ENCODE measurements around the gene AMIGO1.

The AMIGO1 gene

GRCh38 chr1:109466452-109467300 lies 42.9 kb downstream of the AMIGO1 start, which contains the start of gene SYPL2:
Gene SYPL2, plus strand, starts transcription at chr1:109466546. Its CDS starts 298 bp downstream, at chr1:109466844.
- H3K9me3 ChIP-seq (ENCODE audit: control insufficient read depth, insufficient read depth, low read length): no peaks in the 10 kb centered on the region
- no peak within 1 kb of the TSS for H3K4me3 ChIP-seq (ENCODE audit: low read length)
- H3K27ac ChIP-seq (ENCODE audit: low read depth, low read length): no peak within 1 kb of the TSS
- H3K4me1 ChIP-seq (ENCODE audit: control insufficient read depth, low read length): no peaks in the 10 kb centered on the region
- H3K36me3 ChIP-seq (ENCODE audit: control insufficient read depth, low read length): no peaks in the 10 kb centered on the region
- H3K9me2 ChIP-seq (replicated peaks; ENCODE audit: control insufficient read depth, low read length): no peaks in the 10 kb centered on the region
- TF ChIP-seq CTCF (IDR thresholded peaks at IDR 0.05; ENCODE audit: low read depth, low read length, poor library complexity, severe bottlenecking) (no peak), EZH2phosphoT487 (IDR thresholded peaks at IDR 0.05; ENCODE audit: borderline replicate concordance, low read length) (no peak)
- H3K27me3 ChIP-seq (ENCODE audit: control insufficient read depth, low read length): peaks cover 31% of the 10 kb centered on the region
- no peaks in the 10 kb centered on the region for H3F3A ChIP-seq (ENCODE audit: control insufficient read depth, insufficient read depth)
- no peaks in the 10 kb centered on the region for H4K20me1 ChIP-seq (ENCODE audit: control insufficient read depth, insufficient read depth, low read depth, low read length)
- H3K4me2 ChIP-seq (ENCODE audit: low read length): no peak within 1 kb of the TSS
- no peaks in the 10 kb centered on the region for H3K79me2 ChIP-seq (ENCODE audit: control insufficient read depth, low read length)

- Histone ChIP-seq H3K36me3 (ENCODE audit: control insufficient read depth, low read length) (no peaks in the 10 kb centered on the region), H3K79me2 (ENCODE audit: control insufficient read depth, low read length) (no peaks in the 10 kb centered on the region), H3K27ac (ENCODE audit: low read depth, low read length) (no peak overlapping the region), H3K9me2 (replicated peaks; ENCODE audit: control insufficient read depth, low read length) (no peaks in the 10 kb centered on the region), H3K27me3 (ENCODE audit: control insufficient read depth, low read length) (peaks cover 28% of the 10 kb centered on the region), H3K4me1 (ENCODE audit: control insufficient read depth, low read length) (no peaks in the 10 kb centered on the region), H3K4me2 (ENCODE audit: low read length) (no peak overlapping the region), H4K20me1 (ENCODE audit: control insufficient read depth, insufficient read depth, low read depth, low read length) (no peaks in the 10 kb centered on the region), H3K9me3 (ENCODE audit: control insufficient read depth, insufficient read depth, low read length) (no peaks in the 10 kb centered on the region), H3K4me3 (ENCODE audit: low read length) (no peak overlapping the region), H3F3A (ENCODE audit: control insufficient read depth, insufficient read depth) (no peaks in the 10 kb centered on the region)
- TF ChIP-seq EZH2phosphoT487 (IDR thresholded peaks at IDR 0.05; ENCODE audit: borderline replicate concordance, low read length) (no peak), CTCF (IDR thresholded peaks at IDR 0.05; ENCODE audit: low read depth, low read length, poor library complexity, severe bottlenecking) (no peak)
Observed at GRCh38 chr1:109466125-109466451, 43.4 kb downstream of the AMIGO1 start.

- Histone ChIP-seq H3F3A (ENCODE audit: control insufficient read depth, insufficient read depth) (no peaks in the 10 kb centered on the region), H3K36me3 (ENCODE audit: control insufficient read depth, low read length) (no peaks in the 10 kb centered on the region), H3K27me3 (ENCODE audit: control insufficient read depth, low read length) (no peaks in the 10 kb centered on the region), H4K20me1 (ENCODE audit: control insufficient read depth, insufficient read depth, low read depth, low read length) (no peaks in the 10 kb centered on the region), H3K4me2 (ENCODE audit: low read length) (no peak overlapping the region), H3K9me2 (replicated peaks; ENCODE audit: control insufficient read depth, low read length) (no peaks in the 10 kb centered on the region), H3K9me3 (ENCODE audit: control insufficient read depth, insufficient read depth, low read length) (peaks cover 17% of the 10 kb centered on the region), H3K4me3 (ENCODE audit: low read length) (no peak overlapping the region), H3K4me1 (ENCODE audit: control insufficient read depth, low read length) (no peaks in the 10 kb centered on the region), H3K27ac (ENCODE audit: low read depth, low read length) (no peak overlapping the region), H3K79me2 (ENCODE audit: control insufficient read depth, low read length) (no peaks in the 10 kb centered on the region)
- TF ChIP-seq CTCF (IDR thresholded peaks at IDR 0.05; ENCODE audit: low read depth, low read length, poor library complexity, severe bottlenecking): no peak
- no peak for TF ChIP-seq EZH2phosphoT487 (IDR thresholded peaks at IDR 0.05; ENCODE audit: borderline replicate concordance, low read length)
Observed at GRCh38 chr1:109457819-109458218, 51.7 kb downstream of the AMIGO1 start.

Measured in DOHH2 (cell line).